HEK293T (cell line): ENCODE results near the gene ZNF513.

Source experiments
- ARNT ChIP-seq: fragments of 450-650 bp; IDR thresholded peaks from 2 replicates; pipeline ENCODE4 v1.6.1; 2017; ENCODE audit warnings: mild to moderate bottlenecking
- BHLHE40 ChIP-seq: fragments of 450-650 bp; IDR thresholded peaks from 2 replicates; pipeline ENCODE4 v1.6.1; 2016; ENCODE audit warnings: mild to moderate bottlenecking, moderate library complexity, borderline replicate concordance
- CTBP1 ChIP-seq: fragments of 450-650 bp; IDR thresholded peaks from 2 replicates; pipeline ENCODE4 v1.6.1; 2016; ENCODE audit warnings: borderline replicate concordance
- FOXA1 ChIP-seq: fragments of 450-650 bp; IDR thresholded peaks from 2 replicates; pipeline ENCODE4 v1.6.1; 2016; ENCODE audit warnings: mild to moderate bottlenecking
- FOXK2 ChIP-seq: fragments of 450-650 bp; IDR thresholded peaks from 2 replicates; pipeline ENCODE4 v1.6.1; 2016; ENCODE audit warnings: mild to moderate bottlenecking
- HDGF ChIP-seq: fragments of 450-650 bp; IDR thresholded peaks from 2 replicates; pipeline ENCODE4 v1.6.1; 2017; ENCODE audit warnings: antibody characterized with exemption, borderline replicate concordance
- NFRKB ChIP-seq: fragments of 450-650 bp; IDR thresholded peaks from 2 replicates; pipeline ENCODE4 v1.6.1; 2016; ENCODE audit warnings: mild to moderate bottlenecking, moderate library complexity
- SP1 ChIP-seq: fragments of 450-650 bp; IDR thresholded peaks from 2 replicates; pipeline ENCODE4 v1.6.1; 2017
- SUZ12 ChIP-seq: fragments of 450-650 bp; IDR thresholded peaks from 2 replicates; pipeline ENCODE4 v1.6.1; 2016; ENCODE audit warnings: mild to moderate bottlenecking
- TARDBP ChIP-seq: fragments of 450-650 bp; IDR thresholded peaks from 2 replicates; pipeline ENCODE4 v1.6.1; 2016
- ZNF384 ChIP-seq: fragments of 450-650 bp; IDR thresholded peaks from 2 replicates; pipeline ENCODE4 v1.6.1; 2016

DNA sequence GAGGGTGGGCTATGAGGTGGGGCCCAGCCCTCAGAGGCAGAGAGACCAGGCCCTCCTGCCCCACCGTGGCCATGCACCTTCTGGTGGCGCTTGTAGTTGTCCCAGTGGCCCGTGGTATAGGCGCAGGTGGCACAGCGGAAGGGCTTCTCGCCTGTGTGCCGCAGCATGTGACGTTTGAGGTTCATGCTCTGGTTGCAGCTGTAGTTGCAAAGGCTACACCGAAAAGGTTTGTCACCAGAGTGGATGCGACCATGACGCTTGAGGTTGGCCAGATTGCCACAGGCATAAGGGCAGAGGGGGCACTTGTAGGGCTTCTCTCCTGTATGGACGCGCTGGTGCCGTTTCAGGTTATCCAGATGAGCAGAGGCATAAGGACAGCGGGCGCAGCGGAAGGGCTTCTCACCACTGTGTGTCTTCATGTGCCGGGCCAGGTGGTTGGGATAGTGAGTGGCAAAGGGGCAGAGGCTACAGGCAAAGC, 2.9 kb downstream of the ZNF513 start:
- TF ChIP-seq FOXA1 (no peak), SP1 (no peak), NFRKB (no peak), ZNF384 (no peak), FOXK2 (no peak), TARDBP (no peak), CTBP1 (no peak), BHLHE40 (no peak), ARNT (no peak), SUZ12 (no peak), HDGF (no peak)
